Testis (tissue), 2 donors: Measurements from ENCODE around the gene CFAP54.

Source experiments
- POLR2A ChIP-seq: fragments of 450-650 bp; IDR thresholded peaks from one replicate; pipeline ENCODE4 v1.6.1; 2017; ENCODE audit warnings: antibody characterized with exemption, mild to moderate bottlenecking, moderate library complexity
- TF ChIP-seq, protein P1 (sequence below), 3 experiments: fragments of 450-650 bp in 2 of 3; fragments of 200-600 bp in 1 of 3; sonication (generic) in 1 of 3; IDR thresholded peaks; one replicate each; pipeline ENCODE4 v1.5.1; 2016 to 2019; ENCODE audit warnings: antibody characterized with exemption in 3 of 3, mild to moderate bottlenecking in 2 of 3, moderate library complexity in 1 of 3

DNA sequence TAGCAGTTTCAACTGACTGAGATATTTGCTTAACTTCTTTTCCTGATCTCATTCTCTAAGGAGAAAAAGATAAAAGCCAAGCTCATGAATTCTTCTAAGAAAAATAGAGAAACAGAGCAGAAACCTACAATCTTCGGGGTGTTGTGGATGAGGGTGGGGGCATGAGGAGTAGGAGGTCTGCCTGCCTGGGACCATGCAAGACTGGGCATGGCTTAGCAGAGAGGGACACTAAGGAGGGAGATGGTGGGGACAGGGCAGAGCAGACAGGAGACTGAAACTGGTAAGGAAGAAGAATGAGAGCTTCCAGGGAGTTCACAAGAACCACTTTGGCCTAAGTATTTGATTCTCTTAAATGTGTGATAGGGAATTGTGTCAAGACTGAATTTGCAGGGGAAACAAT lies 188.0 kb downstream of the CFAP54 start:
- TF ChIP-seq, protein P1, sequence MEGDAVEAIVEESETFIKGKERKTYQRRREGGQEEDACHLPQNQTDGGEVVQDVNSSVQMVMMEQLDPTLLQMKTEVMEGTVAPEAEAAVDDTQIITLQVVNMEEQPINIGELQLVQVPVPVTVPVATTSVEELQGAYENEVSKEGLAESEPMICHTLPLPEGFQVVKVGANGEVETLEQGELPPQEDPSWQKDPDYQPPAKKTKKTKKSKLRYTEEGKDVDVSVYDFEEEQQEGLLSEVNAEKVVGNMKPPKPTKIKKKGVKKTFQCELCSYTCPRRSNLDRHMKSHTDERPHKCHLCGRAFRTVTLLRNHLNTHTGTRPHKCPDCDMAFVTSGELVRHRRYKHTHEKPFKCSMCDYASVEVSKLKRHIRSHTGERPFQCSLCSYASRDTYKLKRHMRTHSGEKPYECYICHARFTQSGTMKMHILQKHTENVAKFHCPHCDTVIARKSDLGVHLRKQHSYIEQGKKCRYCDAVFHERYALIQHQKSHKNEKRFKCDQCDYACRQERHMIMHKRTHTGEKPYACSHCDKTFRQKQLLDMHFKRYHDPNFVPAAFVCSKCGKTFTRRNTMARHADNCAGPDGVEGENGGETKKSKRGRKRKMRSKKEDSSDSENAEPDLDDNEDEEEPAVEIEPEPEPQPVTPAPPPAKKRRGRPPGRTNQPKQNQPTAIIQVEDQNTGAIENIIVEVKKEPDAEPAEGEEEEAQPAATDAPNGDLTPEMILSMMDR (IDR thresholded peaks at IDR 0.05) = no peak
- no peak for TF ChIP-seq POLR2A
